ENCODE measurements around the gene ROPN1L.

ROPN1L gene

DNA sequence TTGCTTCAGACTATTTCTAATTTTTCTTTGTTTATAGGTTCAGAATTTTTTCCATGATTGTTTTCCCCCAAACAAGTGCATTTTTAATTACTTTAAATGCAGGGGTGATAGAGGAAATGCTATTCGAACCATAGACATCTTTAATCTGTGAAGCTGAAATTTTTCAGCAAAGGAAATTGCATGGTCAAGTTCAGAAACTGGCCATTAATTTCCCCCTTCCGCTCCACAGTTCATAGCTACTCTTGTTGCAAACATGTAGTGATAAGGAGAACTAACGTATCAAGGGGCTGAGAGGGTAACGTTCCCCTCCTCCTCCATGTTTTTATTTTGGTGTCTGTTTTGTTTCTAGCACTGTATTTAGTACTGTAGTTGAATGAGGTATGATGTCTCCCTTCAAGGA lies 3.4 kb upstream of the ROPN1L start:
- no peak overlapping the region for H3K9ac ChIP-seq (ENCODE audit: low read length)
- peaks cover 21% of the 10 kb centered on the region for H3K36me3 ChIP-seq (ENCODE audit: low read length)
- no peak overlapping the region for H3K4me3 ChIP-seq (ENCODE audit: insufficient read depth, low read length, poor library complexity, severe bottlenecking)
- peaks cover 4% of the 10 kb centered on the region; the same call in 1 of the 2 replicates for H4K20me1 ChIP-seq (ENCODE audit: low read depth, low read length)
- no peak overlapping the region for H3K4me2 ChIP-seq (ENCODE audit: low read depth, low read length, poor library complexity, severe bottlenecking)
- no peaks in the 10 kb centered on the region for H3K27me3 ChIP-seq (ENCODE audit: low read length)
- no peaks in the 10 kb centered on the region for H3K79me2 ChIP-seq (ENCODE audit: insufficient read depth, low read length)
- TF ChIP-seq EZH2phosphoT487 (conservative IDR thresholded peaks at IDR 0.05; ENCODE audit: low read length), result no peak
- TF ChIP-seq, protein P1, sequence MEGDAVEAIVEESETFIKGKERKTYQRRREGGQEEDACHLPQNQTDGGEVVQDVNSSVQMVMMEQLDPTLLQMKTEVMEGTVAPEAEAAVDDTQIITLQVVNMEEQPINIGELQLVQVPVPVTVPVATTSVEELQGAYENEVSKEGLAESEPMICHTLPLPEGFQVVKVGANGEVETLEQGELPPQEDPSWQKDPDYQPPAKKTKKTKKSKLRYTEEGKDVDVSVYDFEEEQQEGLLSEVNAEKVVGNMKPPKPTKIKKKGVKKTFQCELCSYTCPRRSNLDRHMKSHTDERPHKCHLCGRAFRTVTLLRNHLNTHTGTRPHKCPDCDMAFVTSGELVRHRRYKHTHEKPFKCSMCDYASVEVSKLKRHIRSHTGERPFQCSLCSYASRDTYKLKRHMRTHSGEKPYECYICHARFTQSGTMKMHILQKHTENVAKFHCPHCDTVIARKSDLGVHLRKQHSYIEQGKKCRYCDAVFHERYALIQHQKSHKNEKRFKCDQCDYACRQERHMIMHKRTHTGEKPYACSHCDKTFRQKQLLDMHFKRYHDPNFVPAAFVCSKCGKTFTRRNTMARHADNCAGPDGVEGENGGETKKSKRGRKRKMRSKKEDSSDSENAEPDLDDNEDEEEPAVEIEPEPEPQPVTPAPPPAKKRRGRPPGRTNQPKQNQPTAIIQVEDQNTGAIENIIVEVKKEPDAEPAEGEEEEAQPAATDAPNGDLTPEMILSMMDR (IDR thresholded peaks at IDR 0.05; ENCODE audit: insufficient read depth, low read length, poor library complexity, severe bottlenecking), result no peak
- no peak overlapping the region for H2AFZ ChIP-seq (ENCODE audit: low read depth, low read length, severe bottlenecking)
- H3K9me3 ChIP-seq (ENCODE audit: insufficient read depth, low read length), result no peaks in the 10 kb centered on the region
- no peaks in the 10 kb centered on the region for H3K9me2 ChIP-seq (replicated peaks; ENCODE audit: insufficient read depth, low read length)
- H3K27ac ChIP-seq (ENCODE audit: low read depth, low read length), result no peak overlapping the region
- H3F3A ChIP-seq (ENCODE audit: insufficient read depth), result peaks cover 15% of the 10 kb centered on the region

DNA sequence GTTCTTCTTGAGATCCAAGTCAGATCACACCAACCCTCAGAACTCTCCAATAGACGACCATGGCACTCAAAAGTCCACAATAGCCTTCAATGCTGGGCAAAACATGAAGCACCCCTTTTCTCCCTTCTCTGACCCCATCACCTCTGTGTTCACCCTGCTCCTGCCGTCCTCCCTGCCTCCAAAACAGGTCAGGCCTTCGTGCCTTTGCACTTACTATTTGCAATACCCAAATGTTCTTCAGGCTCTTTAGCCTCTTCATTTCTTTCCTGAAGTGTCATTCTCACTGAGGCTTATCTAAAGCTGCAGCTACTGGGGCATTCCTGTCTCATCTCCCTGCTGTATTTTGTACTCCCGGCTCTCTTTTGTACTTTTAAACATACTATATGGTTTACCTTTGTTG lies 2.0 kb upstream of the ROPN1L start:
- Histone ChIP-seq H3F3A (ENCODE audit: insufficient read depth) (peaks cover 15% of the 10 kb centered on the region), H3K36me3 (ENCODE audit: low read length) (peaks cover 12% of the 10 kb centered on the region; the same call in 1 of the 2 replicates), H3K27me3 (ENCODE audit: low read length) (no peaks in the 10 kb centered on the region), H2AFZ (ENCODE audit: low read depth, low read length, severe bottlenecking) (no peak overlapping the region), H3K9ac (ENCODE audit: low read length) (no peak overlapping the region), H3K79me2 (ENCODE audit: insufficient read depth, low read length) (no peaks in the 10 kb centered on the region), H3K4me2 (ENCODE audit: low read depth, low read length, poor library complexity, severe bottlenecking) (no peak overlapping the region), H4K20me1 (ENCODE audit: low read depth, low read length) (peaks cover 4% of the 10 kb centered on the region; the same call in 1 of the 2 replicates), H3K9me2 (replicated peaks; ENCODE audit: insufficient read depth, low read length) (no peaks in the 10 kb centered on the region), H3K9me3 (ENCODE audit: insufficient read depth, low read length) (no peaks in the 10 kb centered on the region), H3K27ac (ENCODE audit: low read depth, low read length) (no peak overlapping the region), H3K4me3 (ENCODE audit: insufficient read depth, low read length, poor library complexity, severe bottlenecking) (no peak overlapping the region)
- TF ChIP-seq, protein P1 (IDR thresholded peaks at IDR 0.05; ENCODE audit: insufficient read depth, low read length, poor library complexity, severe bottlenecking), result no peak
- no peak for TF ChIP-seq EZH2phosphoT487 (conservative IDR thresholded peaks at IDR 0.05; ENCODE audit: low read length)

DNA sequence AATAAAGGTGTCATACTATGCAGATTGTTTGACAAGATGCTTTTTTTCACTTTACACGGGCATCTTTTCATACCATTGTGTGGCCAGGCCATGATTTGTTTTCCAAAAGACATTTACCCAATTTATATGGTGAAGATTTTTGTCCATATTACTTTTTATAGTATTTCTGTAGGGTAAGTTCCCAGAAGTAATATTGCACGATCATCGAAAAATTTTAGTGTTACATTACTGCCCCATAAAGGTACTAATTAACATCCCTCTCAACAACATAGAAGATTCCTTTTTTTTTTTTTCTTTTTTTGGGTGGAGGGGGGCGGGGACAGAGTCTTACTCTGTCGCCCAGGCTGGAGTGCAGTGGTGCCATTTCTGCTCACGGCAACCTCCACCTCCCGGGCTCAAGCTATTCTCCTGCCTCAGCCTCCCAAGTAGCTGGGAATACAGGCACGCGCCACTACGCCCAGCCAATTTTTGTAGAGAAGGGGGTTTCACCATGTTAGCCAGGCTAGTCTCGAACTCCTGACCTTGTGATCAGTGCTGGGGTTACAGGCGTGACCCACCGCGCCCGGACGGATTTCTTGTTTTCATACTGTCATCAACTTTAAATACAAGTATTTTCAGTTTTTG lies 1.2 kb upstream of the ROPN1L start:
- no peaks in the 10 kb centered on the region for H3K79me2 ChIP-seq (ENCODE audit: insufficient read depth, low read length)
- H3K9me2 ChIP-seq (replicated peaks; ENCODE audit: insufficient read depth, low read length), result no peaks in the 10 kb centered on the region
- no peak for TF ChIP-seq EZH2phosphoT487 (conservative IDR thresholded peaks at IDR 0.05; ENCODE audit: low read length)
- TF ChIP-seq, protein P1 (IDR thresholded peaks at IDR 0.05; ENCODE audit: insufficient read depth, low read length, poor library complexity, severe bottlenecking), result no peak
- peaks cover 4% of the 10 kb centered on the region; the same call in 1 of the 2 replicates for H4K20me1 ChIP-seq (ENCODE audit: low read depth, low read length)
- no peak overlapping the region for H3K4me2 ChIP-seq (ENCODE audit: low read depth, low read length, poor library complexity, severe bottlenecking)
- H3K27me3 ChIP-seq (ENCODE audit: low read length), result no peaks in the 10 kb centered on the region
- peaks cover 15% of the 10 kb centered on the region for H3F3A ChIP-seq (ENCODE audit: insufficient read depth)
- H3K27ac ChIP-seq (ENCODE audit: low read depth, low read length), result no peak overlapping the region
- H3K4me3 ChIP-seq (ENCODE audit: insufficient read depth, low read length, poor library complexity, severe bottlenecking), result no peak overlapping the region
- no peaks in the 10 kb centered on the region for H3K9me3 ChIP-seq (ENCODE audit: insufficient read depth, low read length)
- H2AFZ ChIP-seq (ENCODE audit: low read depth, low read length, severe bottlenecking), result no peak overlapping the region
- peaks cover 6% of the 10 kb centered on the region; the same call in 1 of the 2 replicates for H3K36me3 ChIP-seq (ENCODE audit: low read length)
- no peak overlapping the region for H3K9ac ChIP-seq (ENCODE audit: low read length)
